HG03342 (cell line): ENCODE data around the gene TAAR9.
"Not testable (repeated sequence)": the region's sequence is repeated elsewhere in the genome, so short reads cannot be mapped to it uniquely, and the experiment has no call there.

Source experiments
- ATAC-seq: cut with Tn5 transposase; IDR thresholded peaks from one replicate; pipeline ENCODE4 v1.9.1; 2021; ENCODE audit warnings: mild to moderate bottlenecking, moderate library complexity; ENCODE audit not compliant: unreplicated experiment

Gene TAAR9

GRCh38 chr6:132513831-132514545 is 24.1 kb upstream of the TAAR9 start:
- ATAC-seq, result no peak

GRCh38 chr6:132515386-132515785 is 22.7 kb upstream of the TAAR9 start:
- ATAC-seq, result no peak

GRCh38 chr6:132520953-132521352 is 17.1 kb upstream of the TAAR9 start:
- ATAC-seq, result no peak

- ATAC-seq, result no peak
Observed at GRCh38 chr6:132524646-132525045, 13.4 kb upstream of the TAAR9 start.

GRCh38 chr6:132525866-132526265 is 12.2 kb upstream of the TAAR9 start:
- no peak for ATAC-seq

- no peak for ATAC-seq
Observed at GRCh38 chr6:132526461-132526860, 11.6 kb upstream of the TAAR9 start.

- ATAC-seq, result no peak
Observed at GRCh38 chr6:132527791-132528190, 10.3 kb upstream of the TAAR9 start.

GRCh38 chr6:132530293-132530974 is 7.6 kb upstream of the TAAR9 start:
- peak; percentile 92 for ATAC-seq

- not testable (repeated sequence) for ATAC-seq
Observed at GRCh38 chr6:132534546-132534945, 3.5 kb upstream of the TAAR9 start.

- no peak for ATAC-seq
Observed at GRCh38 chr6:132537145-132537544, 932 bp upstream of the TAAR9 start.

- no peak for ATAC-seq
Observed at GRCh38 chr6:132544826-132545225, 6.7 kb downstream of the TAAR9 start.

- no peak for ATAC-seq
Observed at GRCh38 chr6:132548746-132549463, 10.8 kb downstream of the TAAR9 start.

GRCh38 chr6:132551214-132551613 is 13.1 kb downstream of the TAAR9 start:
- ATAC-seq, result no peak

GRCh38 chr6:132552372-132552771 is 14.3 kb downstream of the TAAR9 start, which contains the start of gene TAAR8:
TAAR8 (plus strand) TSS chr6:132552672; CDS start chr6:132552693, 21 bp downstream.
- ATAC-seq, result no peak

GRCh38 chr6:132560087-132560486 is 22.0 kb downstream of the TAAR9 start:
- ATAC-seq, result not testable (repeated sequence)

GRCh38 chr6:132566404-132566803 is 28.3 kb downstream of the TAAR9 start:
- ATAC-seq, result no peak

- ATAC-seq, result no peak
Observed at GRCh38 chr6:132567566-132567965, 29.5 kb downstream of the TAAR9 start.

- ATAC-seq, result no peak
Observed at GRCh38 chr6:132568611-132569010, 30.5 kb downstream of the TAAR9 start.

GRCh38 chr6:132569170-132569569 is 31.1 kb downstream of the TAAR9 start:
- no peak for ATAC-seq

GRCh38 chr6:132570221-132570777 is 32.2 kb downstream of the TAAR9 start, which contains the start of gene TAAR6:
TAAR6 (plus strand) TSS chr6:132570322; CDS start chr6:132570322, 0 bp downstream.
- no peak for ATAC-seq

GRCh38 chr6:132571774-132572173 is 33.7 kb downstream of the TAAR9 start:
- ATAC-seq, result no peak
